Osteocyte (in vitro differentiated cells): ENCODE data around the gene ARF5. TPM values are rescaled to one million over a fixed set of nuclear protein-coding genes. Genes with fewer than 3 reads are reported as not detected.
"Not testable (repeated sequence)": the region's sequence is repeated elsewhere in the genome, so short reads cannot be mapped to it uniquely, and the experiment has no call there.

Experiments
- DNase-seq: peaks from one replicate; pipeline ENCODE4 v3.0.0; 2021; ENCODE audit warnings: mixed read lengths; ENCODE audit not compliant: unreplicated experiment; ENCODE audit errors: extremely low spot score
- H3K27ac Mint-ChIP-seq: one replicate; pipeline ENCODE4 v1.8.0; 2021; ENCODE audit warnings: mild to moderate bottlenecking, mixed read lengths; ENCODE audit not compliant: unreplicated experiment
- H3K27me3 Mint-ChIP-seq: one replicate; pipeline ENCODE4 v1.8.0; 2021; ENCODE audit warnings: mixed read lengths; ENCODE audit not compliant: unreplicated experiment
- H3K36me3 Mint-ChIP-seq: one replicate; pipeline ENCODE4 v1.8.0; 2021; ENCODE audit warnings: mixed read lengths; ENCODE audit not compliant: unreplicated experiment
- H3K4me1 Mint-ChIP-seq: one replicate; pipeline ENCODE4 v1.8.0; 2021; ENCODE audit warnings: mixed read lengths; ENCODE audit not compliant: unreplicated experiment
- H3K4me3 Mint-ChIP-seq: one replicate; pipeline ENCODE4 v1.8.0; 2021; ENCODE audit warnings: mild to moderate bottlenecking, moderate library complexity, mixed read lengths; ENCODE audit not compliant: unreplicated experiment
- H3K9me3 Mint-ChIP-seq: one replicate; pipeline ENCODE4 v1.8.0; 2021; ENCODE audit warnings: mixed read lengths; ENCODE audit not compliant: unreplicated experiment
- long read RNA-seq: library from polyadenylated mRNA; unstranded; transcript quantifications from one replicate; pipeline ENCODE4 v2.0.0, GENCODE V29; 2021
- total RNA-seq: library from RNA; stranded (reverse); gene quantifications from 2 replicates; pipeline ENCODE4 v1.2.1, GENCODE V29; 2021
- TF ChIP-seq, protein P1 (sequence below): fragments of 200-600 bp; sonication (generic); IDR thresholded peaks from 2 replicates; pipeline ENCODE4 v1.5.0; 2021; ENCODE audit warnings: antibody characterized with exemption, mild to moderate bottlenecking, moderate library complexity

Gene ARF5
- 179 and 191 TPM in 2 replicates for total RNA-seq
- long read RNA-seq, transcript ARF5-201 (6 exons, 1,103 nt), result major isoform, 32 of 40 reads
- long read RNA-seq, partial matches to known transcripts, result 4 of 40 reads
- long read RNA-seq, other reads (novel, unspliced or antisense), result 0 of 40 reads

DNA sequence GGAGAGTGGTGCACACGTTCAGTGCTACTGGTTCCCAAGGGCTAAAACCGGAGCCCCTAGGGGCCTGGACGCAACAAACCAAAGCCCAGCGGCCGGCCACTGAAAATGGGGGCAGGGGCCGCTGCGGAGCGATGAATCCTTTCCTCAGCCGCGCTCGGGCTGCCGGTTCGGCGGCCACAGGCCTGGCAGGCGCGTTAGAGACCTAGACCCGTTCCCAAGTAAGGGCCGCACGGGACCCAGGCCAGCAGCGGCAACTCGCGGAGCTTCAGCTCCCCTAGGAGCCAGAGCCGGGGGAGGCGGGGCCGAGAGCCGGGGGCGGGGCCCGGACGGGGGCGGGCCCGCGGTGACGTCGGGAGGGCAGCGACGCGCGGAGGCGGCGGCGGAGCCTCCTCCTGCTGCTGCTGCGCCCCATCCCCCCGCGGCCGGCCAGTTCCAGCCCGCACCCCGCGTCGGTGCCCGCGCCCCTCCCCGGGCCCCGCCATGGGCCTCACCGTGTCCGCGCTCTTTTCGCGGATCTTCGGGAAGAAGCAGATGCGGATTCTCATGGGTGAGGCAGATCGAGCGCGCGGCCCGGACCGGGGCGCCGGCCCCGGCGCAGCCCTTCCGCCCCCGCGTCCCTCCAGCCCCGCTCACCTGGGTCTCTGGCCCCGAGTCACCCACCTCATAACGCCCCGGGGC, at the start of gene ARF5:
Gene ARF5, plus strand, starts transcription at position 393 of the 678 bp plus-strand sequence. Its CDS starts 88 bp downstream, at position 481.
- no peaks in the 10 kb centered on the region for H3K27me3 Mint-ChIP-seq
- TF ChIP-seq, protein P1, sequence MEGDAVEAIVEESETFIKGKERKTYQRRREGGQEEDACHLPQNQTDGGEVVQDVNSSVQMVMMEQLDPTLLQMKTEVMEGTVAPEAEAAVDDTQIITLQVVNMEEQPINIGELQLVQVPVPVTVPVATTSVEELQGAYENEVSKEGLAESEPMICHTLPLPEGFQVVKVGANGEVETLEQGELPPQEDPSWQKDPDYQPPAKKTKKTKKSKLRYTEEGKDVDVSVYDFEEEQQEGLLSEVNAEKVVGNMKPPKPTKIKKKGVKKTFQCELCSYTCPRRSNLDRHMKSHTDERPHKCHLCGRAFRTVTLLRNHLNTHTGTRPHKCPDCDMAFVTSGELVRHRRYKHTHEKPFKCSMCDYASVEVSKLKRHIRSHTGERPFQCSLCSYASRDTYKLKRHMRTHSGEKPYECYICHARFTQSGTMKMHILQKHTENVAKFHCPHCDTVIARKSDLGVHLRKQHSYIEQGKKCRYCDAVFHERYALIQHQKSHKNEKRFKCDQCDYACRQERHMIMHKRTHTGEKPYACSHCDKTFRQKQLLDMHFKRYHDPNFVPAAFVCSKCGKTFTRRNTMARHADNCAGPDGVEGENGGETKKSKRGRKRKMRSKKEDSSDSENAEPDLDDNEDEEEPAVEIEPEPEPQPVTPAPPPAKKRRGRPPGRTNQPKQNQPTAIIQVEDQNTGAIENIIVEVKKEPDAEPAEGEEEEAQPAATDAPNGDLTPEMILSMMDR, result no peak
- peak within 1 kb of the TSS; percentile 92 for H3K27ac Mint-ChIP-seq
- peaks cover 6% of the 10 kb centered on the region for H3K9me3 Mint-ChIP-seq
- H3K4me3 Mint-ChIP-seq, result peak within 1 kb of the TSS; percentile 98
- H3K4me1 Mint-ChIP-seq, result peaks cover 39% of the 10 kb centered on the region
- peaks cover 20% of the 10 kb centered on the region for H3K36me3 Mint-ChIP-seq
- peak; percentile 96 for DNase-seq

DNA sequence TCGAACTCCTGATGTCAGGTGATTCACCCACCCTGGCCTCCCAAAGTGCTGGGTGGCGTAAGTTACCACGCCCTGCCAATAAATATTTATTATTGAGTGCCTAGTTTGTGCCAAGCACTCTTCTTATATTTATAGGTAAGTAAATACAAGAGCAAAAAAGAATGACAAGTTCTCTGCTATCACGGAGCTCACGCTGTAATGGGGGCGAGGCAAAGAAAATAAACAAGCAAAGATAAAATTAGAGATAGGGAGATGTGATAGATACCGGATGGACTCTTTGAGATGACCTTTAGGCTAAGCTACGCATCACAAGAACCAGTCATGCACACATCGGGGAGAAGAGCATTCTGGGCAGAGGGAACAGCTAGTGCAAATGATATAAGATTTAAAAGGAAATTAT, 49.1 kb upstream of the ARF5 start:
- Mint-ChIP-seq H3K27ac (no peak overlapping the region), H3K36me3 (no peaks in the 10 kb centered on the region), H3K4me3 (no peak overlapping the region), H3K4me1 (no peaks in the 10 kb centered on the region), H3K9me3 (peaks cover 4% of the 10 kb centered on the region), H3K27me3 (peaks cover 33% of the 10 kb centered on the region)
- DNase-seq, result no peak
- TF ChIP-seq, protein P1, result no peak

DNA sequence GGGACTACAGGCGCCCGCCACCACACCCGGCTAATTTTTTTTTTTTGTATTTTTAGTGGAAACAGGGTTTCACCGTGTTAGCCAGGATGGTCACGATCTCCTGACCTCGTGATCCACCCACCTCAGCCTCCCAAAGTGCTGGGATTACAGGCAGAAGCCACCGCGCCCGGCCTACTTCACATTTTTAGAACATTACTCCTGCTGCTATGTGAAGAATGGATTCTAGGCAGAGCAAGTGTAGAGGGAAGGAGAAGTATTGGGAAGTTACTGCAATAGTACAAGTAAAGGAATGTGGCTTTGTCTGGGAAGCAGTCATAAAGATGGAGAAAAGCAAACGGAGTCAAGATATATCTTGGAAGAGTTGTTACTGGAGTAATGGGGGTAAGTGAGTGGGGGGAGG, 47.8 kb upstream of the ARF5 start:
- not testable (repeated sequence) for H3K36me3 Mint-ChIP-seq, DNase-seq, H3K27ac Mint-ChIP-seq, H3K4me1 Mint-ChIP-seq, H3K4me3 Mint-ChIP-seq, H3K9me3 Mint-ChIP-seq
- H3K27me3 Mint-ChIP-seq, result peaks cover 27% of the 10 kb centered on the region

DNA sequence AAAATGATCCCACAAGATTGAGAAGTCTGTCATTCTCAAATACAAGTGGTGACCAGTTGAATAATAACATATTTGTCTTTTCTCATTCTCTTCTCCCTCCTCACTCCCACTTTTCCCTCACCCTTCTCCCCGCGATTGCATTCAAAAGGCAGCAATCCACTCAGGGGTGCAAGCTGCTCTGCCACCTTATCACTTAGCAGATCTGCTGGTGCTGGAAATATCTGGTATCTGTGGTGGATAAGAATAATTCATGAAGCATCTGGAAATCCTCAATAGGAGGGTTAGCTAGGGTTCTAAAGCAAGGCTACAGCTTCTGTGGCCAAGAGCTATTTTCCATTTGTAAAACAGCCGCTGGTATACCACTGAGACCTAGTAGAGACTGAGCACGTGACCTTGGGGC, 46.7 kb upstream of the ARF5 start:
- Mint-ChIP-seq H3K36me3 (no peaks in the 10 kb centered on the region), H3K9me3 (peaks cover 5% of the 10 kb centered on the region), H3K4me3 (no peak overlapping the region), H3K4me1 (no peaks in the 10 kb centered on the region), H3K27me3 (peaks cover 17% of the 10 kb centered on the region), H3K27ac (no peak overlapping the region)
- TF ChIP-seq, protein P1, result no peak
- no peak for DNase-seq

DNA sequence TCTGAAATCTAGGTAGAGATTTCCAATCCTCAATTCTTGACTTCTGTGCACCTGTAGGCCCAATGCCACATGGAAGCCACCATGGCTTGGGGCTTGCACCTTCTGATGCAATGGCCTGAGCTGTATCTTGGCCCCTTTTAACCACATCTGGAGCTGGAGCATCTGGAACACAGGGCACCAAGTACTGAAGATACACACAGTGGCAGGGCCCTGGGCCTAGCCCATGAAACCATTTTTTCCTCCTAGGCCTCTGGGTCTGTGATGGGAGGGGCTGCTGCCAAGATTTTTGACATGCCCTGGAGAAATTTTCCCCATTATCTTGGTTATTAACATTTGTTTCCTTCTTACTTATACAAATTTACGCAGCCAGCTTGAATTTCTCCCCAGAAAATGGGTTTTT, 41.9 kb upstream of the ARF5 start:
- peaks cover 4% of the 10 kb centered on the region for H3K9me3 Mint-ChIP-seq
- DNase-seq, result no peak
- no peaks in the 10 kb centered on the region for H3K4me1 Mint-ChIP-seq
- peaks cover 16% of the 10 kb centered on the region for H3K27me3 Mint-ChIP-seq
- H3K36me3 Mint-ChIP-seq, result no peaks in the 10 kb centered on the region
- TF ChIP-seq, protein P1, result no peak
- H3K27ac Mint-ChIP-seq, result no peak overlapping the region
- no peak overlapping the region for H3K4me3 Mint-ChIP-seq
